Embryonic facial prominence (tissue), 1 donor: ENCODE data around the gene FNDC7.
"Not testable (repeated sequence)": the region's sequence is repeated elsewhere in the genome, so short reads cannot be mapped to it uniquely, and the experiment has no call there.

Source experiments
- DNase-seq: peaks from one replicate; pipeline ENCODE4 v3.0.0-alpha.2; 2016; ENCODE audit errors: extremely low spot score

FNDC7 gene

DNA sequence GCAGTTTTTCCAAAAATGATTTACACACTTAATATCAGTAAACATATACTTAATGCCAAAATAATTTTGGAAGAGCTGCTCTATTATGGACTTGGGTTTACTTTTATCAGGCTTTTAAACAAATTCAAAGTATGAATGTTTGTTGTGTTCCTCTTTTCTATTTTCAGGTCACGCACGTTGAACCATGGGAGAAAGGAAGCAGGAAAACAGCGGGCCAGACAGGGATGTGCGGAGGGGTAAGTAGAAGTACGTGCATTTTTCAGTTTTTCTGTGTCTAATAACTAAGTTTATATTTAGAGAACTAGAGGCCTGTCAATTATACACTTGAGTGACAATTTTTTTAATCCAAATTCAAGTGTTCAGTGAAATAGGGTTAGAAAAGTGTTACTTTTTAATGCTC lies 17.2 kb upstream of the FNDC7 start:
- DNase-seq = no peak

DNA sequence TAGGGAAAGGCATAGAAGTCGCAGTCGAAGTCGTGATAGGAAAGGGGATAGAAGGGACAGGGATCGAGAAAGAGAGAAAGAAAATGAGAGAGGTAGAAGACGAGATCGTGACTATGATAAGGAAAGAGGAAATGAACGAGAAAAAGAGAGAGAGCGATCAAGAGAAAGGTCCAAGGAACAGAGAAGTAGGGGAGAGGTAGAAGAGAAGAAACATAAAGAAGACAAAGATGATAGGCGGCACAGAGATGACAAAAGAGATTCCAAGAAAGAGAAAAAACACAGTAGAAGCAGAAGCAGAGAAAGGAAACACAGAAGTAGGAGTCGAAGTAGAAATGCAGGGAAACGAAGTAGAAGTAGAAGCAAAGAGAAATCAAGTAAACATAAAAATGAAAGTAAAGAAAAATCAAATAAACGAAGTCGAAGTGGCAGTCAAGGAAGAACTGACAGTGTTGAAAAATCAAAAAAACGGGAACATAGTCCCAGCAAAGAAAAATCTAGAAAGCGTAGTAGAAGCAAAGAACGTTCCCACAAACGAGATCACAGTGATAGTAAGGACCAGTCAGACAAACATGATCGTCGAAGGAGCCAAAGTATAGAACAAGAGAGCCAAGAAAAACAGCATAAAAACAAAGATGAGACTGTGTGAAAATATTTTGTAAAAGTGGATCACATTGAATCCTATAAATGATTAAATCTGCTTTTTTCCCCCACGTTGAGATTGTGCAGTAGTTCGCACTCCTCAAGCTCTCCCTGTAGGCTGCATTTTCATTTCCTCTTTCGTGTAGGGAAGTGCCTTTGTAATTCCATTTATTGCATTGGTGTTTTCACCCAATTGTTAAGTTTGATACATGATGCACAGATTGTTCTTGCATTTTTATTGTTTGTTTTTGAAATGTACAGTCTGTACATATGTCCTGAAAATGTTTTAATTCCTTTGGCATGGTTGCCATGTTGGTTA lies 13.1 kb upstream of the FNDC7 start:
- DNase-seq = no peak

DNA sequence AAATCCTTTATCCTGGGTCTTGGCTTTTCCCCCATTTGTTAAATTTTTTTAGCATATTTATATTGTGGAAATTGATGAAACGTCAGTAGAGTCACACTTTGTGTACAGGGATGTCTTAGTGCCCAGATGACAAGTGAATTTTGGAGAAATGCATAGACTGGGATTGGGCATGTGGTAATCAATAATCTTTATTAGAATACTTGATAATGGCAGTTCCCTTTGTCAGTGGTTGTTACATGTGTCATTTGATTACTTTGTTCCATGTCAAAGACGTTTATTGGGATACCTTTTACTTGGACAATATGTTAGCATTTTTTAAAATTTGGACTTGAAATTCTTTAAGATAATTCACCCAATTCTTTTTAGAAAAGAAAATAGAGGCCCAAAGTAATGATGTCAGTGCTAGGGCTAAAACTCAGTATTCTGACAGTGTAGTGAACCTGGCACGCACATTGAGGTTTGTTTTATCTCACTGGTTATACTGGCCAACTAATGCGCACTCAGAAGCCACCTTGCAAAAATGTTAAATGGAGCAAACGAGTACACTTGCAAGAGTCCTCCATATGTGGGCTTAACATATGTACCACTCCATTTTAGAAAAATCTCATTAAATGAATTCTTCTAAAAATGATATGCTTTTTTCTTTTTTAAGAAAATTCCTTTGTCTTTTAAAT lies 11.4 kb upstream of the FNDC7 start:
- no peak for DNase-seq

DNA sequence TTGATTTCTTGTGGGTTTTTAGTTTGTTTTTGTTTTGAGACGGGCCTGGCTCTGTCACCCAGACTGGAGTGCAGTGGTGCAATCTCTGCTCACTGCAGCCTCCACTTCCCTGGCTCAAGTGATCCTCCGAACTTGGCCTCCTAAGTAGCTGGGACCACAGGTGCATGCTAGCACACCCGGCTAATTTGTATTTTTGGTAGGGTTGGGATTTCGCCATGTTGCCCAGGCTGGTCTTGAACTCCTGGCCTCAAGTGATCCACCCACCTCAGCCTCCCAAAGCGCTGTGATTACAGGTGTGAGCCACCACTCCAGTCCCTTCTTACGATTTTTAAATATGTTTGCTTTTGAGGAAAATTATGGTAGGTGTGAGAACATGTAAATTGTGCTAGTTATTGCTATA lies 10.6 kb upstream of the FNDC7 start:
- DNase-seq = not testable (repeated sequence)

DNA sequence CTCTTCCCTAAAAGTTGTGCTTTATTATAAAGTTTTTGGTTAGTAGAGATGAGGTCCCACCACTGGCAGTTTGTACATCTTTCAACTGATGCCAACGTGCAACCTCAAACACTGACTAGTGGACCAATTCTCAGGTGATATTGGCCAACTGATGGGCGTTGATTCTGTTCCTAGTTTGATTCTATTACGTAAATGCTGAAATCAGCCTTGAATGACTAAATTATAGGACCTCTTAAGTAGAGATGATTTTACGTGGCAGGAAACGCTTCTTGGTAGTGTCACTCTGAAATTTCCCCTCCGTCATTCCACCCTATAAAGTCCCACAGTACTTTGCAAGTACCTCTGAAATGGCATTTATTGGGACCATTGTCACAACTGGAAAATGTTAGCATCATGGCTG lies 8.8 kb upstream of the FNDC7 start:
- no peak for DNase-seq

DNA sequence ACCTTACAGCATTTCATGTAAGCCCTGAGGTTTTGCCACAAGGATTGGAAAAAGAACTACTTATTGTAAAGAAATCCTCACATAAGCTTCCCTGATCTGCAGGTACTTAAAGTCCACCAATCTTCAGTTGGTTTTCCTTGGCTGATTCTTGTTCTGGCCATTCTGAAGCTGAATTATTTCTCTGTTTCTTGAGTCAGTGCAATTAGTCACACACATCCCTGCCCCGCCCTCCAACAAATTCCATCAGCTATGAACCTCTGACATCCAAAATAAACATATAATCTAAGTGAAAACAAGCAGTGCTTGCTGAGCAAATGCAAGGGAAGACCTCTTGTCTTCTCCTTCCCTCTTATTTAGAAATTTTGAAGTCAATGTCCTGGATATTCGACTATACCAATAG lies 8.2 kb upstream of the FNDC7 start:
- no peak for DNase-seq

DNA sequence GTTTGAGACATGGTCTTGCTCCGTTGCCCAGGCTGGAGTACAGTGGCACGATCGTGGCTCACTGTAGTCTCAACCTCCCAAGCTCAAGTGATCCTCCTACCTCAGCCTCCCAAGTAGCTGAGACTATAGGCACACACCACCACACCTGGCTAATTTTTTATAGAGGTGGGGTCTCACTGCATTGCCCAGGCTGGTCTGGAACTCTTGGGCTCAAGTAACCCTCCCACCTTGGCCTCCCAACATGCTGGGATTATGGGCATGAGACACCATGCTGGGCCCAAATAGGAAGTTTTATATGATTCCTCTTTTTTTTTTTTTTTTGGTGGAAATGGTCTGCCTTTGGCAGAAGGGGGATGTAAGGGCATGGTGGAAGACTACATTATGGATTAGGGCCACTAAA lies 6.1 kb upstream of the FNDC7 start:
- no peak for DNase-seq

DNA sequence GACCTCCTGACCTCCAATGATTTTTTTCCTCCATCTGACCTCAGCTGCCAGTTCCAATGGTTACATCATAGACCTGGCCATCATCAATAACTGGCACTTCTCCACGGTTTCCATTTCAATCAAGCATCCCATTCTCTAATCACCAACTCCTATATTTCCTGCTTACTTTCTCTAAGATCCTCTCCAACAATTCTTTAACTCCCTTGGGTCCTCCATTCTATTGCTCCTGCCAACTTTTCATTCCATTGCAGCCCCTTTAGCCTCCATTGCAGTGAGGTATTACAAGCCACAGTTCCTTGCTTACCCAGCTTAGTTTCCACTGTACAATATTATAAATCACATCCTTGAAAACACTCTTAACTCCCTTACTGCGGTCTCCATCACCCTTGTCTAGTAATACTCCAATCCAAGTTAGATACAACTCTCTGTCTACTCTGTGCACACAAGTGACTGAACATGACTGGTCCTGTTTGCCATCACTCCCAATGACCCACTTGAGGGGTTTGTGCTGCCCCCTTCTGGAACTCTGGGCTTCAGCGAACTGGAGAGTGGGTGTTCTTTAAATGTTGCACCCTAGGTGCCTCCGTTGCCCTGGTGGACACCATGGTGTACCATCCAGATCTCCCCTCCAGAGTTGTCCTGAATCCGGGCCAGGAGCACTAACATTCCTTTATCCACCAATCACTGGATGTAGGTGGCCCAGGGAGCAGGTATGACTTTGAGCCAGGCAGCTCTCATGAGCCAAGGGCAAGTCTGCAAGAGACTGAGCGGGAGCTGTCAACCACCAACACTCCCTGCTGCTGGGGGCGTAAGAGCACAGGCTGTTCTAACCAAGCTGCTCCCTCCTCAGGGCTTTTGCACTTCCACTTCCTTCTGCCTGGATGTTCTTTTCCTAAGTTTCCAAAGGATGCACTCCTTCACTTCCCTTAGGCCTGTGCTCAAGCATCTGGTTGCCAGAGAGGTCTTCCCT lies 3.7 kb upstream of the FNDC7 start:
- DNase-seq = no peak

DNA sequence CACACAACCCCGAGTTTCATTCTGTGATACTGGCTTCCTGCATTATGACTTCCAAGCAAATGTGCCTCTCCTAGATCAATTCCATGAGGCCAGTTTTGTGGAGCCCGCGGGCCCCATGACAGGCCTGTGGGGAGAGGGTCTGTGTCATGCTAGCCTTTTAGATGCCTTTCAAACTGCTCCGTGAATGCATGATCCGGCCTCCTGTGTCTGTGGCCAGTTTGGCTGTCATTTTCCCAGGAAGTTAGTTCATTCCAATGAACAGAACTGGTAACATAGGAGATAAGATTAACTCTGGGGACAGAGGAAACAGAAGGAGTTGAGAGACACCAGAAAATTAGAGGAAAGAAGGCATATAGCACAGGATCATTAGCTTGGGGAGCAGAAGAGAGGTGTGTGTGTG lies 3.2 kb downstream of the FNDC7 start:
- no peak for DNase-seq

DNA sequence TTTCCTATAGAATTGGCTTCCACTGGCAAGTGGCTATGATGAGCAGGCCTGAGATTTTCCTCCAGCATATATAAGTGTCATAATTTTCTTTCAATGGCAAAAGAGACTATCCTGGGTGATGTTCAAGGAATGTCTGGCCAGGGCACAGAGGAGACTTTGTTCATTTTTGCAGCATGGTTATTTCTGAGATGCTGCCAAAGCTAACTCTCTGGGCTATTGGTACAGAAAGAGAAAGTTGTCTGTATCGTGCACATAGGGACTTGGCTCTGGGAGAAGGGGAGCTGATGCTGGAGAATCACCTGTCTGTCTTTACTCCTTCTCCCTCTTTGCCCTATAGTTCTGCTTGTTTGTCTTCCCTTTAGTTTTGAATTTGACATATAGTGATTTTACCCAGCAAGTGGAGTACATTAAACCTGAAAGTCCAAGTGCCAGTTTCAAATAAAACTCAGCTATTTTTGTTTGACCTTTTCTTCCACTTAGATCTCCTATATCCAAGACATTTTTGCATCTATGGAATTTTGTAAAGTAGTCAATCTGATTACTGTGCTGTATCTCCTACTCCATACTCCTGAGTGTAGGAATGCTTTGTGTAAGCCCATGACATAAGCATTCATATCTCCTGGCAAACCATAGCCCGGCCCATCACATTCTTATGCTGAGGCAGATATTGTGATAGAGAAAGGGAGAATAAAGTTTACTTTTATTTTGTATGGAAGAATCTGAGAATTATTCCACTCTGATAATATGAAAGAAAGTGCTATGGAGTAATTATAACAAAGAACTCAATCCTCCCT lies 3.9 kb downstream of the FNDC7 start:
- no peak for DNase-seq

DNA sequence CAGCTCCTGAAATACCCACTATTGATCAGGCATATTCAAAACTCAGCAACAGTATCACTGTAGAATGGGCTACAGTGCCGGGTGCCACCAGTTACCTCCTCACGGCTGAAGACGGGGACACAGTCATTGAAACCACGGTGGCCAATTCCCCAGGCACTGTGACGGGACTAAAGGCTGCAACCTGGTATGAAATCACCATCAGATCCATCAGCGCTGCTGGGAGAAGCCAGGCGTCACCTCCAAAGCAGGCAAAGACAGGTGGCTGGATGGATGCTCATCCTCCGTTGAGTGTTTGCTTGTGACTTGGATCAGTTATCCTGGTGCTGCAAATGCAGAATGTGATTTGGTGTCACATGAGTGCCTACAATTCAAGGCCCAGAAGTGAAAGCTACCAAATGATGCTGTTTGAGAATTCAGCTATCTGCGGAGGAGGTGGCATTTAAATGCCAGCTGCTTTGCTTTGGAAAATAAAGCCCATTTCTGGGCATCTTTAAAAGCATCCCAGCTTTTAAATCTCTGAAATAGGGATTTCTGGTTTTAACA lies 5.1 kb downstream of the FNDC7 start:
- no peak for DNase-seq

DNA sequence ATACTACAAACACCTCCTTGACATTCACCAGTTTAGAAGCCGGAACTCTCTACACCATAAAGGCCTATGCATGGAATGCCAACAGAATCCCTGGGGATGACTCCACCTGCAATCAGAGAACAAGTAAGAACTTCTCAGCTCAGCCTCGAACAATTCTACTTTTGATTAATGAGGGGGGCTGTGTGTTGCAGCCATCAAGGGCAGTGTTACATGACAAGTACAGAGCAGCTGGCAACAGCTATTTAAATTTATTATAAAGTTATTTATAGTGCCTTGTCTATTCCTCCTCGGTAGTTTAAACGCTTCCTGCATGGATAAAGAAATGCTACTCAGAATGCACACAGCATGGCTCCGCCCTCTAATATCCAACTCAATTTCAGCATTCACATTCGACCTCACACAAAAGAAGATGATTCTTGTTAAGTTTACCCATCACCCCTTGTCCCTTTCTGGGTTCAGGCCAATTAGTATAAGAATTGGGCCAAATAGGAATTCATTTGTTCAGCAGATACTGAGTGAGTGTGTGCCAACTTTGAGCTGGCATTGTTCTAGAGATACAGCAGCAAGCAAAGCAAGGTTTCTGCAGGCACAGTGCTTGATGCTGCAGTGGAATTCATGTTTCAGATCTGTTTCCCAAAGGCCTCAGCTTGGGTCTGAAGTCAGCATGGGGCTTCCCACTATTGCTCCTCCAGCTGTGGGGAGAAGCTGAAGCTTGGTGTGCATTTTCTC lies 6.4 kb downstream of the FNDC7 start:
- DNase-seq = no peak

DNA sequence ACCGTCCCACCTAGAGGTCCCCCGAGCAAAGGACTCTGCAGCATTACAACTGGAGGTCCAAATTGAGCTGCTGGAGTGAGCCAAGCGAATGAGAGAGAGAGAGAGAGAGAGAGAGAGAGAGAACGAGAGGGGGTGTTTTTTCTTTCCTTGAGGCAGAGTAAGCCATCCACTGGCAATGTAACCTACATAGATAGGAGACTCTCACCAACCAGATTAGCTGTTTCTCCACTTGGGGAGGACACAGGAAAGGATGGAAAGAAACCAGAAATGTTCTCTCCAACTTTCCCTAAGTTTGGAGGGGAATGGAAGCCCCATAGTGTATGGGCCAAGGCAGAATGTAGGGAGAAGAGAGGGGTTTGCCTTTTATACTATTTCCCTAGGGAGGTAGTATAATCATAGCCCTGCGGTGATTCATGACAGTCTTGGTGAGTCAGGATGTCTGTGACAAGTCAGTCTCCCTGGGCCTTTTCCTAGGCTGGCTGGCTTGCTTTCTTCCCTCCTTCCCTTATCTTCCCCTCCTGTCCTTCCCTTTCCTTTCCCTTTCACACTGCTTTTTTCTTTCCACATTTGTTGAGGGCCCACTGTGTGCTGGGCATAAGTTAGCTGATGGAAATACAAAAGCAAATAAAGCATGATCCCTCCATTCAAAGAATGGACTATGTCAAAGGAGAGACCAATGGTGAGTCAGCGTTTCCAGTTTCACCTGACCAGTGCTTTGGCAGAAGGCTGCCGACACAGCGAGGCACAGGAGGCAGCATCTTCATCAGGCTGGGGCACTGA lies 7.1 kb downstream of the FNDC7 start:
- no peak for DNase-seq

DNA sequence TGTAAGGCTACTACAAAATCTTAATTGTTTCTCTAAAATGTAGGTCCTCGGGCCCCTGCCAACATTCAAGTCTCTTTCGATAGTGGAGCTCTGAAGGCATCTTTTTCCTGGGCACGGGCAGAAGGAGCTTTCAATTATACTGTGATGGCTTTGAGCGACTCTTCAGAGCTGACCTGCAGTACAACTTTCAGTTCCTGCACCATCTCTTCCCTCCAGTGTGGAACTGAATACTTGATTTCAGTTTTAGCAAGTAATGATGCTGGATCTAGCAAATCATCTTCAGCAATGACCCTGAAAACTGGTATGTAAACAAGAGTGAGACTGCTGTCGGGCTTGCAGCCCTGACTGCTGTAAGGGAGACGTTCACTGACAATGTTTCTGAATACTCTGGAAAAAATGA lies 9.6 kb downstream of the FNDC7 start:
- no peak for DNase-seq

DNA sequence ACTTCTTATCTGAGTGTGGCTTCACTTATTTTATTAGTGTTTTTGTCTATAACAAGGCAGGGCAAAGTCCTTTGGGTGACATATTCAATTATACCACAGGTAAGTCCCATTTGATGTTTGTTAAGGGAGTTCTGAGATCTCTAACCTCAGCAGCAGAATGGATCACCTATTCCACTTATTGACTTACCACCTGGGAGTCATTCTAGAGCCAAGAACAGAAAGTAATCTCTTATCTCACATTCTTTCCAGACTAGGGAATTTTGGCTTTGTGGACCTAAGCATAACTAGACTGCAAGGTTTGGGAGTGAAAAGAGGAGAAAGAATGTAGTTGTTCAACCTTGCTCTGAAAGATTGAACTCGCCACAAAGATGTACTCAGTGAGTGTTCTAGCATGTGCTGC lies 13.2 kb downstream of the FNDC7 start:
- DNase-seq = no peak

DNA sequence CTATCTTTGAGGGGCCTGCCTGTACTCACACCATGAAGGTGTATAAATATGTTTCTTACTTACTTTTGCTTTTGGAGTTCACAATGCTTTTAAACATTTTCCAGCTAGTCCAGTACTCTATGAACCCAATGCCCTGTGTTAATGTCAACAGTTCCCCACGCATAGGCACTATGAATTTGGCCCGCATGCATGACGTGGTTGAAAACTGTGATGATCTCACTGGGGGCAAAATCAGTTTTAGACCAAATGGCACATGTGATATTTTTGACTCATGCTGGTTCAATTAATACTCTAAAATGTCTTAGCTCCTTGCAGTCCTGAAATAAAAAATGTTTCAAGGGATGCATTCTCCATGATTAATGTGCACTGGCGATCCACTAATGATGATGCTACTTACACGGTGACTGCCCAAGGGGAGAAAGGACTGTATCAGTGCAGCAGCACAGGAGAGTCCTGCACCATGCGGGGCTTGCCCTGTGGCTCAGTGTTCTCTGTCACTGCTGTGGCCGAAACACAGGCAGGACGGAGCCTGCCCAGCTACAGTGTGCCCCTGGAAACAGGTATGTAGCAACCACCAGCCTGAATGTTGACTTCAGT lies 15.7 kb downstream of the FNDC7 start:
- no peak for DNase-seq

DNA sequence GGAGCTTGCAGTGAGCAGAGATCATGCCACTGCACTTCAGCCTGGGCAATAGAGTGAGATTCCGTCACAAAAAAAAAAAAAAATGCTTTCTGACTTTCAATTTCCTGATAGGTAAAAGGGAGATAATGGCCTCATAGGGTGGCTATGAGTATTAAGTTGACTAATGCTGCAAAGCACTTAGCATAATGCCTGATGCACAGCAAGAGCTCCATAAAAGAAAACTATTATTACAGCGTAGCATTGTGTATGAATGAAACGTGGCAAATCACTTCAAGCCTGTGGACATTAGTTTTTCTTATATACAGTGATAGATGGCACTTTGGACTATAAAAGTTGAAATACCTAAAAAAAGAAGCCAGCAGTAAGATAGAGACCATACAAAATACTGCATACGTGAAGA lies 16.8 kb downstream of the FNDC7 start:
- DNase-seq = no peak

DNA sequence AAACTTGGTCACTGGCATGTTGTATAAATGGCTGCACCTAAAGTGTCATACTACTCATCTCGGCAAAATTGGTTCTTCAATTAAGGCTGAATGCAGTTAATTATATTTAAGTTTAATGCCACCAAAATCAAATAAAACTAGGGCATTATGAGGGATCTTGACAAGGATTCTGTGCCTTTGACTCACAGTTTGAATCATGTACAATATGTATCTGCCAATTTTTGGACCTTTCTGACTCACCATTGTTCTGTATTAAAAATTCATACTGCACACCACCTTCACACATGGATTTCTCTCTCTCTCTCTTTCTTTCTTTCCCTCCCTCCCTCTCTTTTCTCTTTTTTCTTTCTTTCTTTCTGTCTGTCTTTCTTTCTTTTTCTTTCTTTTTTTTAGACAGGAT lies 19.7 kb downstream of the FNDC7 start:
- DNase-seq = no peak
